GM23338 (cell line): ENCODE results near the gene ABCD1. TPM values are rescaled to one million over a fixed set of nuclear protein-coding genes. Genes with fewer than 3 reads are reported as not detected.

Experiments used
- ATAC-seq: fragments of 200-7000 bp; cut with Tn5 transposase; 3 replicates; pipeline ENCODE4 v1.9.1; 2020
- DNase-seq: peaks from one replicate; pipeline ENCODE4 v3.0.0-alpha.2; 2015; ENCODE audit warnings: low spot score
- H2AFZ ChIP-seq: fragments of 200-600 bp; sonication (generic); 2 replicates; pipeline ENCODE4 v1.8.0; 2016; ENCODE audit warnings: antibody characterized with exemption, mild to moderate bottlenecking, moderate library complexity
- H3F3A ChIP-seq: fragments of 200-600 bp; sonication (generic); replicated peaks from 2 replicates; pipeline ENCODE4 v1.8.0; 2017; ENCODE audit warnings: antibody characterized with exemption, mixed run types, low read depth
- H3K27ac ChIP-seq: fragments of 200-600 bp; sonication (generic); 2 replicates; pipeline ENCODE4 v1.6.1; 2016; ENCODE audit warnings: low read depth
- H3K27me3 ChIP-seq: fragments of 200-600 bp; sonication (generic); 2 replicates; pipeline ENCODE4 v1.8.0; 2016; ENCODE audit warnings: mild to moderate bottlenecking, mixed run types, moderate library complexity; ENCODE audit not compliant: insufficient read depth
- H3K36me3 ChIP-seq: fragments of 200-600 bp; sonication (generic); 2 replicates; pipeline ENCODE4 v1.8.0; 2016; ENCODE audit warnings: mild to moderate bottlenecking; ENCODE audit not compliant: insufficient read depth
- H3K4me1 ChIP-seq: fragments of 200-600 bp; sonication (generic); 2 replicates; pipeline ENCODE4 v1.8.0; 2016; ENCODE audit warnings: mild to moderate bottlenecking, moderate library complexity; ENCODE audit not compliant: insufficient read depth
- H3K4me2 ChIP-seq: fragments of 200-600 bp; sonication (generic); 2 replicates; pipeline ENCODE4 v1.7.1; 2017; ENCODE audit warnings: mixed run types
- H3K4me3 ChIP-seq: fragments of 200-600 bp; sonication (generic); 2 replicates; pipeline ENCODE4 v1.6.1; 2016; ENCODE audit warnings: mixed run types
- H3K79me2 ChIP-seq: fragments of 200-600 bp; sonication (generic); replicated peaks from 2 replicates; pipeline ENCODE4 v1.8.0; 2017; ENCODE audit warnings: mild to moderate bottlenecking; ENCODE audit not compliant: insufficient read depth
- H3K9me2 ChIP-seq: fragments of 200-600 bp; sonication (generic); 2 replicates; pipeline ENCODE4 v1.8.0; 2017; ENCODE audit not compliant: insufficient read depth
- H4K20me1 ChIP-seq: fragments of 200-600 bp; sonication (generic); replicated peaks from 2 replicates; pipeline ENCODE4 v1.8.0; 2017; ENCODE audit warnings: mild to moderate bottlenecking; ENCODE audit not compliant: insufficient read depth
- H3K27ac Mint-ChIP-seq: 2 replicates; pipeline ENCODE4 v1.8.0; 2020; ENCODE audit warnings: inconsistent platforms, mild to moderate bottlenecking, moderate library complexity, mixed read lengths
- H3K27me3 Mint-ChIP-seq: 3 replicates; pipeline ENCODE4 v1.8.0; 2022; ENCODE audit warnings: low read depth, mild to moderate bottlenecking, moderate library complexity, mixed read lengths, inconsistent platforms; ENCODE audit not compliant: insufficient read depth, poor library complexity
- H3K36me3 Mint-ChIP-seq: 3 replicates; pipeline ENCODE4 v1.8.0; 2021; ENCODE audit warnings: low read depth, mild to moderate bottlenecking, inconsistent platforms, moderate library complexity, mixed read lengths
- H3K4me1 Mint-ChIP-seq: 3 replicates; pipeline ENCODE4 v1.8.0; 2020; ENCODE audit warnings: mild to moderate bottlenecking, inconsistent platforms, mixed read lengths
- H3K4me3 Mint-ChIP-seq: 3 replicates; pipeline ENCODE4 v1.8.0; 2021; ENCODE audit warnings: moderate library complexity, mild to moderate bottlenecking, inconsistent platforms, mixed read lengths
- H3K9me3 Mint-ChIP-seq: 3 replicates; pipeline ENCODE4 v1.8.0; 2020; ENCODE audit warnings: moderate library complexity, mild to moderate bottlenecking, inconsistent platforms, mixed read lengths
- CTCF ChIP-seq, 2 experiments: fragments of 200-600 bp in 1 of 2; sonication (generic) in 1 of 2; conservative IDR thresholded peaks; 2 replicates each; pipeline versions ENCODE4 v1.5.1 to v1.6.1; 2016 to 2017; ENCODE audit warnings: antibody characterized with exemption in 2 of 2, low read depth in 2 of 2, mild to moderate bottlenecking in 2 of 2, moderate library complexity in 1 of 2
- ETS1 ChIP-seq: IDR thresholded peaks from 2 replicates; pipeline ENCODE4 v1.6.1; 2016; ENCODE audit warnings: antibody characterized with exemption
- EZH2phosphoT487 ChIP-seq: fragments of 200-600 bp; sonication (generic); IDR thresholded peaks from one replicate; pipeline ENCODE4 v1.8.1; 2018; ENCODE audit warnings: antibody characterized with exemption; ENCODE audit not compliant: unreplicated experiment
- POLR2AphosphoS5 ChIP-seq: IDR thresholded peaks from 2 replicates; pipeline ENCODE4 v1.6.1; 2016; ENCODE audit warnings: antibody characterized with exemption, low read depth
- REST ChIP-seq: IDR thresholded peaks from one replicate; pipeline ENCODE4 v1.6.1; 2018; ENCODE audit warnings: antibody characterized with exemption; ENCODE audit not compliant: unreplicated experiment
- STAT1 ChIP-seq: IDR thresholded peaks from one replicate; pipeline ENCODE4 v1.6.1; 2016; ENCODE audit warnings: antibody characterized with exemption; ENCODE audit not compliant: unreplicated experiment
- polyA plus RNA-seq: library from polyadenylated mRNA; unstranded; fragments of >200 nt; fragmentation: Nextera tagmentation; extraction: Ambion mirVana; gene quantifications from 2 replicates; pipeline ENCODE4 v1.2.1, GENCODE V29; 2016
- total RNA-seq: library from RNA; depleted of rRNA; stranded (reverse); fragments of >200 nt; shearing (Covaris generic); gene quantifications from 2 replicates; pipeline ENCODE4 v1.2.3, GENCODE V29; 2014

Gene ABCD1
- total and polyA plus RNA-seq, 2 experiments from 2014 or later, result 2.4 to 8.9 TPM

GRCh38 chrX:153725832-153726285 is 1.2 kb downstream of the ABCD1 start:
- no peak for TF ChIP-seq ETS1
- TF ChIP-seq CTCF (conservative IDR thresholded peaks at IDR 0.05; ENCODE audit: low read depth in 2 of 2), result no peak
- no peak for TF ChIP-seq REST
- TF ChIP-seq EZH2phosphoT487, result no peak
- no peak for TF ChIP-seq POLR2AphosphoS5
- no peak for TF ChIP-seq STAT1
- Histone ChIP-seq H3K27me3 (no peaks in the 10 kb centered on the region), H4K20me1 (0 out of 2 replicates have a peak, but pooled peaks cover 10% of the 10 kb centered on the region), H3K27ac (no peak overlapping the region), H3K36me3 (no peaks in the 10 kb centered on the region), H2AFZ (no peak overlapping the region), H3F3A (no peaks in the 10 kb centered on the region), H3K4me3 (no peak overlapping the region), H3K4me1 (peaks cover 15% of the 10 kb centered on the region; the same call in 1 of the 2 replicates), H3K9me2 (no peaks in the 10 kb centered on the region), H3K79me2 (peaks cover 27% of the 10 kb centered on the region), H3K4me2 (no peak overlapping the region)
- Mint-ChIP-seq H3K27me3 (no peaks in the 10 kb centered on the region), H3K4me3 (no peak overlapping the region), H3K36me3 (peaks cover 11% of the 10 kb centered on the region; the same call in 2 of the 3 replicates), H3K27ac (no peak overlapping the region), H3K4me1 (peaks cover 19% of the 10 kb centered on the region), H3K9me3 (no peaks in the 10 kb centered on the region)
- DNase-seq (no peak), ATAC-seq (no peak)

- no peak overlapping the region for H3K27ac Mint-ChIP-seq
- peak; percentile 52 for ATAC-seq
- Histone ChIP-seq H3K4me3 (no peak overlapping the region), H3K27ac (0 out of 2 replicates have a peak overlapping the region, but pooled peaks have one; percentile 3), H3K27me3 (no peaks in the 10 kb centered on the region), H2AFZ (no peak overlapping the region), H4K20me1 (0 out of 2 replicates have a peak, but pooled peaks cover 10% of the 10 kb centered on the region), H3F3A (no peaks in the 10 kb centered on the region), H3K9me2 (no peaks in the 10 kb centered on the region), H3K79me2 (peaks cover 20% of the 10 kb centered on the region), H3K4me1 (peaks cover 15% of the 10 kb centered on the region; the same call in 1 of the 2 replicates), H3K36me3 (no peaks in the 10 kb centered on the region), H3K4me2 (peak overlapping the region; percentile 38; the same call in 1 of the 2 replicates)
- peaks cover 19% of the 10 kb centered on the region for H3K4me1 Mint-ChIP-seq
- peaks cover 13% of the 10 kb centered on the region; the same call in 2 of the 3 replicates for H3K36me3 Mint-ChIP-seq
- H3K9me3 Mint-ChIP-seq, result peaks cover under 1% of the 10 kb centered on the region; the same call in 1 of the 3 replicates
- H3K4me3 Mint-ChIP-seq, result no peak overlapping the region
- no peak for TF ChIP-seq STAT1
- H3K27me3 Mint-ChIP-seq, result no peaks in the 10 kb centered on the region
- peak; percentile 80 for DNase-seq
These were observed 1.8 kb downstream of the ABCD1 start for GRCh38 chrX:153726286-153727122.
